HepG2 (cell line): Measurements from ENCODE around the gene KCNMA1. TPM values are rescaled to one million over a fixed set of nuclear protein-coding genes. Genes with fewer than 3 reads are reported as not detected.

ENCODE experiments used
- CREB1 ChIP-seq, 2 experiments: fragments of 450-650 bp in 1 of 2; IDR thresholded peaks; 2 replicates each; pipeline ENCODE4 v1.6.1; 2016 to 2017; ENCODE audit warnings: control low read depth in 1 of 2, mild to moderate bottlenecking in 1 of 2, missing compliant biosample characterization in 1 of 2, missing genetic modification characterization in 1 of 2
- DR1 ChIP-seq: sonication (generic); formaldehyde crosslinking; IDR thresholded peaks from 2 replicates; pipeline ENCODE4 v1.8.0; 2021; ENCODE audit warnings: mild to moderate bottlenecking, missing genetic modification reagents, inconsistent platforms
- FOXO1 ChIP-seq: sonication (generic); formaldehyde crosslinking; IDR thresholded peaks from 2 replicates; pipeline ENCODE4 v1.4.0; 2020; ENCODE audit warnings: missing genetic modification reagents
- RARA ChIP-seq: IDR thresholded peaks from 2 replicates; pipeline ENCODE4 v1.6.1; 2016; ENCODE audit warnings: missing genetic modification reagents, missing compliant biosample characterization
- RCOR2 ChIP-seq: IDR thresholded peaks from 2 replicates; pipeline ENCODE4 v1.6.1; 2016; ENCODE audit warnings: missing biosample characterization, missing genetic modification reagents
- SALL1 ChIP-seq: sonication (generic); formaldehyde crosslinking; IDR thresholded peaks from 2 replicates; pipeline ENCODE4 v1.8.0; 2022; ENCODE audit warnings: mild to moderate bottlenecking, missing genetic modification reagents
- TCF12 ChIP-seq, 2 experiments: fragments of 450-650 bp in 1 of 2; sonication (generic) in 1 of 2; formaldehyde crosslinking in 1 of 2; IDR thresholded peaks; 2 replicates each; pipeline versions ENCODE4 v1.6.1 to v1.8.0; 2017 to 2022; ENCODE audit warnings: antibody characterized with exemption in 1 of 2, mild to moderate bottlenecking in 1 of 2, missing genetic modification reagents in 1 of 2, moderate library complexity in 1 of 2
- ZFAT ChIP-seq: sonication (generic); formaldehyde crosslinking; conservative IDR thresholded peaks from 2 replicates; pipeline ENCODE4 v1.8.1; 2023; ENCODE audit warnings: missing genetic modification reagents, inconsistent platforms
- ZKSCAN5 ChIP-seq: sonication (generic); formaldehyde crosslinking; IDR thresholded peaks from 2 replicates; pipeline ENCODE4 v1.5.1; 2020; ENCODE audit warnings: mild to moderate bottlenecking, missing genetic modification reagents
- ZNF431 ChIP-seq: sonication (generic); formaldehyde crosslinking; IDR thresholded peaks from 2 replicates; pipeline ENCODE4 v1.9.0; 2022; ENCODE audit warnings: missing genetic modification reagents, low read depth, mild to moderate bottlenecking, borderline replicate concordance
- ZNF441 ChIP-seq: sonication (generic); formaldehyde crosslinking; IDR thresholded peaks from 2 replicates; pipeline ENCODE4 v1.7.0; 2021; ENCODE audit warnings: missing genetic modification reagents, borderline replicate concordance
- ZNF557 ChIP-seq: sonication (generic); formaldehyde crosslinking; IDR thresholded peaks from 2 replicates; pipeline ENCODE4 v1.4.0; 2020; ENCODE audit warnings: missing genetic modification reagents
- ZNF614 ChIP-seq: IDR thresholded peaks from 2 replicates; pipeline ENCODE4 v1.6.1; 2018; ENCODE audit warnings: missing biosample characterization, missing genetic modification reagents, inconsistent platforms, borderline replicate concordance
- ZNF777 ChIP-seq: sonication (generic); formaldehyde crosslinking; IDR thresholded peaks from 2 replicates; pipeline ENCODE4 v1.4.0; 2020; ENCODE audit warnings: missing genetic modification reagents
- ZNF850 ChIP-seq: sonication (generic); formaldehyde crosslinking; conservative IDR thresholded peaks from 2 replicates; pipeline ENCODE4 v1.9.0; 2021; ENCODE audit warnings: mild to moderate bottlenecking, missing genetic modification reagents
- polyA plus RNA-seq, 8 experiments: library from polyadenylated mRNA; depleted of rRNA in 3 of 8; stranded (reverse) in 7 of 8; unstranded in 1 of 8; fragments of >200 nt; fragmentation: Illumina TruSeq in 4 of 8; extraction: Trizol in 4 of 8; gene quantifications; 2 replicates each; pipeline versions ENCODE4 v1.2.1 to v1.2.3, GENCODE V29; 2011 to 2016; ENCODE audit warnings: low read depth in 4 of 8, missing spikeins in 1 of 8, mixed read lengths in 1 of 8; ENCODE audit not compliant: insufficient read depth in 1 of 8
- total RNA-seq, 5 experiments: library from RNA; depleted of rRNA; stranded (reverse); fragments of >200 nt; fragmentation: Illumina TruSeq; extraction: Trizol; gene quantifications; 2 replicates each; pipeline ENCODE4 v1.2.3, GENCODE V29; 2016; ENCODE audit warnings: low read depth in 1 of 5
- TF ChIP-seq, protein P1 (sequence below): sonication (generic); formaldehyde crosslinking; IDR thresholded peaks from 2 replicates; pipeline ENCODE4 v1.4.0; 2020; ENCODE audit warnings: missing genetic modification reagents, borderline replicate concordance
- TF ChIP-seq, protein P2 (sequence below): sonication (generic); formaldehyde crosslinking; IDR thresholded peaks from 2 replicates; pipeline ENCODE4 v1.5.0; 2020; ENCODE audit warnings: mild to moderate bottlenecking, missing genetic modification reagents
- TF ChIP-seq, protein P3 (sequence below): sonication (generic); formaldehyde crosslinking; IDR thresholded peaks from 2 replicates; pipeline ENCODE4 v1.4.0; 2020; ENCODE audit warnings: missing genetic modification reagents
- TF ChIP-seq, protein P4 (sequence below): IDR thresholded peaks from 2 replicates; pipeline ENCODE4 v1.6.1; 2016
- TF ChIP-seq, protein P5 (sequence below): IDR thresholded peaks from 2 replicates; pipeline ENCODE4 v1.6.1; 2012; ENCODE audit warnings: low read depth, low read length, improper control_type of control experiment

The KCNMA1 gene
- total and polyA plus RNA-seq, 2 of the 13 experiments (the other 11 are each of a cell fraction or from before 2014, with no cell fraction given): 0.02 TPM; not detected in 1

DNA sequence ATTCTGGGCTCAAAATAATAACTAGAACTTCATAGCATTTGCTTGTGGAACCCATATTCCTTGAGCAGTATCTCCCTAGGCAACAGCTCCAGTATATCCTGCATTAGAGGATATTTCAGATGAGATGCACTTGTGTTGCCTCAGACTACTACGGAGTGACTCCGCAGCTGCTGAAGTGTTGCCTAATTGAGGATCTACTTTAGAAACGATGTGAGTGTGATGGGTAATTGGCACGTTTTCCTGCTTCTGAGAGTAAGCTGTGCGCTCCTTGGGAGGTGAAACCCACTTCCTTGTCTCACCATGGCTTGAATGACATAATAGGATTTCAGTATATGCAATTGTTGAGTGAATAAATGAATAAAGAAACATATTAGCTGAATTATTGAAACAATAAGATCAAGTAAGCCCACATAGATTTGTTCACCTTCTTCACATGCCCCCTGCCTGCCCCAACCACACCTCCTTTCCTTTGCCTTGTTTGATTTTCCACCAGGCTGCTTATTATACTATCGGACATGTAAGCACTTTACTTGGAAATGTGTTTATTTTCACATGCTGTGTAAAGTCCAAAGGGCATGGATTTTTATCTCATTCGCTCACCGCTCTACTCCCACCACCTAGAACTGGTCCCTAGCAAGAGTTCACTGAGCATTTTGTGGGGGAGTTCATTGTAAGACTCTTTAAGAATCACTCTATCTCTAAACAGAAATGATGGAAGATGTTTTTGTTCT is 303.8 kb downstream of the KCNMA1 start (continued):
- no peak for TF ChIP-seq TCF12 (IDR thresholded peaks at IDR 0.05)
- TF ChIP-seq TCF12 (CRISPR knock-in tag; IDR thresholded peaks at IDR 0.05): no peak
- TF ChIP-seq FOXO1 (CRISPR knock-in tag): peak; percentile 52; the same call in 1 of the 2 replicates
- no peak for TF ChIP-seq DR1 (CRISPR knock-in tag)
- TF ChIP-seq CREB1 (IDR thresholded peaks at IDR 0.05): no peak
- TF ChIP-seq CREB1 (CRISPR knock-in tag; IDR thresholded peaks at IDR 0.05): 0 out of 2 replicates have a peak, but pooled peaks have one; percentile 10
- no peak for TF ChIP-seq ZNF557 (CRISPR knock-in tag)
- TF ChIP-seq RCOR2 (CRISPR knock-in tag): peak; percentile 27; the same call in 1 of the 2 replicates
- TF ChIP-seq, protein P1, sequence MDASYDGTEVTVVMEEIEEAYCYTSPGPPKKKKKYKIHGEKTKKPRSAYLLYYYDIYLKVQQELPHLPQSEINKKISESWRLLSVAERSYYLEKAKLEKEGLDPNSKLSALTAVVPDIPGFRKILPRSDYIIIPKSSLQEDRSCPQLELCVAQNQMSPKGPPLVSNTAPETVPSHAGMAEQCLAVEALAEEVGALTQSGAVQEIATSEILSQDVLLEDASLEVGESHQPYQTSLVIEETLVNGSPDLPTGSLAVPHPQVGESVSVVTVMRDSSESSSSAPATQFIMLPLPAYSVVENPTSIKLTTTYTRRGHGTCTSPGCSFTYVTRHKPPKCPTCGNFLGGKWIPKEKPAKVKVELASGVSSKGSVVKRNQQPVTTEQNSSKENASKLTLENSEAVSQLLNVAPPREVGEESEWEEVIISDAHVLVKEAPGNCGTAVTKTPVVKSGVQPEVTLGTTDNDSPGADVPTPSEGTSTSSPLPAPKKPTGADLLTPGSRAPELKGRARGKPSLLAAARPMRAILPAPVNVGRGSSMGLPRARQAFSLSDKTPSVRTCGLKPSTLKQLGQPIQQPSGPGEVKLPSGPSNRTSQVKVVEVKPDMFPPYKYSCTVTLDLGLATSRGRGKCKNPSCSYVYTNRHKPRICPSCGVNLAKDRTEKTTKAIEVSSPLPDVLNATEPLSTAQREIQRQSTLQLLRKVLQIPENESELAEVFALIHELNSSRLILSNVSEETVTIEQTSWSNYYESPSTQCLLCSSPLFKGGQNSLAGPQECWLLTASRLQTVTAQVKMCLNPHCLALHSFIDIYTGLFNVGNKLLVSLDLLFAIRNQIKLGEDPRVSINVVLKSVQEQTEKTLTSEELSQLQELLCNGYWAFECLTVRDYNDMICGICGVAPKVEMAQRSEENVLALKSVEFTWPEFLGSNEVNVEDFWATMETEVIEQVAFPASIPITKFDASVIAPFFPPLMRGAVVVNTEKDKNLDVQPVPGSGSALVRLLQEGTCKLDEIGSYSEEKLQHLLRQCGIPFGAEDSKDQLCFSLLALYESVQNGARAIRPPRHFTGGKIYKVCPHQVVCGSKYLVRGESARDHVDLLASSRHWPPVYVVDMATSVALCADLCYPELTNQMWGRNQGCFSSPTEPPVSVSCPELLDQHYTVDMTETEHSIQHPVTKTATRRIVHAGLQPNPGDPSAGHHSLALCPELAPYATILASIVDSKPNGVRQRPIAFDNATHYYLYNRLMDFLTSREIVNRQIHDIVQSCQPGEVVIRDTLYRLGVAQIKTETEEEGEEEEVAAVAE (CRISPR knock-in tag): no peak
- TF ChIP-seq ZNF614 (CRISPR knock-in tag): peak; percentile 95
- TF ChIP-seq ZNF850 (CRISPR knock-in tag): no peak
- no peak for TF ChIP-seq ZNF431
- TF ChIP-seq ZFAT (CRISPR knock-in tag): no peak
- peak; percentile 51; the same call in 1 of the 2 replicates for TF ChIP-seq SALL1 (CRISPR knock-in tag)
- no peak for TF ChIP-seq ZNF777 (CRISPR knock-in tag)
- TF ChIP-seq, protein P2, sequence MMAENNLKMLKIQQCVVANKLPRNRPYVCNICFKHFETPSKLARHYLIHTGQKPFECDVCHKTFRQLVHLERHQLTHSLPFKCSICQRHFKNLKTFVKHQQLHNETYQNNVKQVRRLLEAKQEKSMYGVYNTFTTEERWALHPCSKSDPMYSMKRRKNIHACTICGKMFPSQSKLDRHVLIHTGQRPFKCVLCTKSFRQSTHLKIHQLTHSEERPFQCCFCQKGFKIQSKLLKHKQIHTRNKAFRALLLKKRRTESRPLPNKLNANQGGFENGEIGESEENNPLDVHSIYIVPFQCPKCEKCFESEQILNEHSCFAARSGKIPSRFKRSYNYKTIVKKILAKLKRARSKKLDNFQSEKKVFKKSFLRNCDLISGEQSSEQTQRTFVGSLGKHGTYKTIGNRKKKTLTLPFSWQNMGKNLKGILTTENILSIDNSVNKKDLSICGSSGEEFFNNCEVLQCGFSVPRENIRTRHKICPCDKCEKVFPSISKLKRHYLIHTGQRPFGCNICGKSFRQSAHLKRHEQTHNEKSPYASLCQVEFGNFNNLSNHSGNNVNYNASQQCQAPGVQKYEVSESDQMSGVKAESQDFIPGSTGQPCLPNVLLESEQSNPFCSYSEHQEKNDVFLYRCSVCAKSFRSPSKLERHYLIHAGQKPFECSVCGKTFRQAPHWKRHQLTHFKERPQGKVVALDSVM (CRISPR knock-in tag): no peak
- no peak for TF ChIP-seq ZKSCAN5 (CRISPR knock-in tag)
- TF ChIP-seq, protein P3, sequence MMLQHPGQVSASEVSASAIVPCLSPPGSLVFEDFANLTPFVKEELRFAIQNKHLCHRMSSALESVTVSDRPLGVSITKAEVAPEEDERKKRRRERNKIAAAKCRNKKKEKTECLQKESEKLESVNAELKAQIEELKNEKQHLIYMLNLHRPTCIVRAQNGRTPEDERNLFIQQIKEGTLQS: no peak
- TF ChIP-seq ZNF441 (CRISPR knock-in tag): peak; percentile 76; the same call in 1 of the 2 replicates
- peak; percentile 62 for TF ChIP-seq RARA (CRISPR knock-in tag)
- TF ChIP-seq, protein P4, sequence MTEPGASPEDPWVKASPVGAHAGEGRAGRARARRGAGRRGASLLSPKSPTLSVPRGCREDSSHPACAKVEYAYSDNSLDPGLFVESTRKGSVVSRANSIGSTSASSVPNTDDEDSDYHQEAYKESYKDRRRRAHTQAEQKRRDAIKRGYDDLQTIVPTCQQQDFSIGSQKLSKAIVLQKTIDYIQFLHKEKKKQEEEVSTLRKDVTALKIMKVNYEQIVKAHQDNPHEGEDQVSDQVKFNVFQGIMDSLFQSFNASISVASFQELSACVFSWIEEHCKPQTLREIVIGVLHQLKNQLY (CRISPR knock-in tag): 0 out of 2 replicates have a peak, but pooled peaks have one; percentile 24
- TF ChIP-seq, protein P5, sequence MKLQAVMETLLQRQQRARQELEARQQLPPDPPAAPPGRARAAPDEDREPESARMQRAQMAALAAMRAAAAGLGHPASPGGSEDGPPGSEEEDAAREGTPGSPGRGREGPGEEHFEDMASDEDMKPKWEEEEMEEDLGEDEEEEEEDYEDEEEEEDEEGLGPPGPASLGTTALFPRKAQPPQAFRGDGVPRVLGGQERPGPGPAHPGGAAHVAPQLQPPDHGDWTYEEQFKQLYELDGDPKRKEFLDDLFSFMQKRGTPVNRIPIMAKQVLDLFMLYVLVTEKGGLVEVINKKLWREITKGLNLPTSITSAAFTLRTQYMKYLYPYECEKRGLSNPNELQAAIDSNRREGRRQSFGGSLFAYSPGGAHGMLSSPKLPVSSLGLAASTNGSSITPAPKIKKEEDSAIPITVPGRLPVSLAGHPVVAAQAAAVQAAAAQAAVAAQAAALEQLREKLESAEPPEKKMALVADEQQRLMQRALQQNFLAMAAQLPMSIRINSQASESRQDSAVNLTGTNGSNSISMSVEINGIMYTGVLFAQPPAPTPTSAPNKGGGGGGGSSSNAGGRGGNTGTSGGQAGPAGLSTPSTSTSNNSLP: peak; percentile 78; the same call in 1 of the 2 replicates
